GM10266 (cell line): ENCODE results near the gene CD276.

Source experiments
- DNase-seq: peaks from one replicate; pipeline ENCODE4 v3.0.0; 2012; ENCODE audit errors: extremely low spot score
- TF ChIP-seq, protein P1 (sequence below): IDR thresholded peaks from 2 replicates; pipeline ENCODE4 v1.5.1; 2012; ENCODE audit warnings: mild to moderate bottlenecking, low read depth; ENCODE audit not compliant: control insufficient read depth, insufficient read depth; ENCODE audit errors: missing control alignments

Gene CD276

DNA sequence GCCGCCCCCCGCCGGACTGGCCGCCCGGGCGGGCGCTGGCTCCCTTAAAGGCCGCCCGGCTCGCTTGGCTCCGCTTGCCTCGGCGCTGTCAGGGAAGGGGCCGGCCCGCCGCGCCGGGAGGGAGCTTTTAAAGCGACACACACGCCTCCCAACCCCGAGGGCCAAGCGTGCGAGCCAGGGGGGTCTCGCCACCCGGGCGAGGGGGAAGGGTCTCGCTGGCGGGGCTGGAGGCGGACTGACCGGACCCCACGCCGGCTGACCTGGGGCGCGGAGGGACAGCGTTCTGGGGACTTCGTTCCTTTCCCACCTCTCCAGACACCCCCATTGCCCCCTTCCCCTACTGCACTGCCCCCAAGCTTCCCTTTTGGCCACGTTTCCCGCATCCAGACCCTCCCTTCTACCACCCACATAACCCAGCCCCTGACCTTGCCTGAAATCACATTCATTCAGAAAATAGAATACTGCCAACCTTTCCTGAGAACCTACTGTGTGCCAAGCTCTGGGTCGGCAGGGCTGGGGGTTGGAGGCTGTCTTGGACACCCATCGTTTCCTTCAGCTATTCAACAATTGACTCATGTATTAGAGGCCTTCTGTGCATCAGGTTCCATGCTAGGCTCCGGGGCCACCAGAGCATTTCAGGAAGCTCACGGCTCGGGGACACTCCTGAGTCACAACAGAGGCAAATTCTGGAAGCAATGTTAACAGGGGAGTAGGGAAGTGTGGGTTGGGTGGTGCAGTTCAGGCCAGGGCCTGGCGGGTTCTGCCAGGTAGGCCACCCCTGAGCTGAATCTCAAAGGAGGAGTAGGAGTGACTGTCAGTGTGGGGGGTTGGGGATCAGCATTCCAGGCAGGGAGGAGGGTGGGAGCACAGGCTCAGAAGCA lies 69.3 kb downstream of the CD276 start, which contains the start of gene INSYN1:
Gene INSYN1 (minus strand): TSS at position 102 of the 881 bp plus-strand sequence. CDS start 2,221 bp downstream, outside the sequence.
- DNase-seq: no peak
- TF ChIP-seq, protein P1, sequence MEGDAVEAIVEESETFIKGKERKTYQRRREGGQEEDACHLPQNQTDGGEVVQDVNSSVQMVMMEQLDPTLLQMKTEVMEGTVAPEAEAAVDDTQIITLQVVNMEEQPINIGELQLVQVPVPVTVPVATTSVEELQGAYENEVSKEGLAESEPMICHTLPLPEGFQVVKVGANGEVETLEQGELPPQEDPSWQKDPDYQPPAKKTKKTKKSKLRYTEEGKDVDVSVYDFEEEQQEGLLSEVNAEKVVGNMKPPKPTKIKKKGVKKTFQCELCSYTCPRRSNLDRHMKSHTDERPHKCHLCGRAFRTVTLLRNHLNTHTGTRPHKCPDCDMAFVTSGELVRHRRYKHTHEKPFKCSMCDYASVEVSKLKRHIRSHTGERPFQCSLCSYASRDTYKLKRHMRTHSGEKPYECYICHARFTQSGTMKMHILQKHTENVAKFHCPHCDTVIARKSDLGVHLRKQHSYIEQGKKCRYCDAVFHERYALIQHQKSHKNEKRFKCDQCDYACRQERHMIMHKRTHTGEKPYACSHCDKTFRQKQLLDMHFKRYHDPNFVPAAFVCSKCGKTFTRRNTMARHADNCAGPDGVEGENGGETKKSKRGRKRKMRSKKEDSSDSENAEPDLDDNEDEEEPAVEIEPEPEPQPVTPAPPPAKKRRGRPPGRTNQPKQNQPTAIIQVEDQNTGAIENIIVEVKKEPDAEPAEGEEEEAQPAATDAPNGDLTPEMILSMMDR: no peak

DNA sequence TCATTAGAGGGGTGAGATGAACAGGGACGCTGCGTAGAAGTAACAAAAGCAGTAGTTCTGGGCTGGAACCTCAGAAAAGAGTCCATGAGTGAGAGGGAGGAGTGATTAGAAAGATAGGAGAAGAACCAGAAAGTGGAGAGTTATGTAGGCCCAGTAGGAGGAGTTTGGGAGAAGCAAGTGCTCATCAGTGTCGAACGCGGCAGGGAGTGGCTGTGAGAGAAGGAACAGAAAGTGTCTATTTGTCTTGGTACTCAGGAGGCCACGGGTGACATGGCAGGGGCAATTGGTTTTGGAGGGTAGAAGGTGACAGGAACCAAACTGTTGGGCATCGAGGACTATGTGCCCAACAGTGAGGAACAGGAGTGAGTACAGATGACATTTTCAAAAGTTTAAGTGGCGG lies 70.3 kb downstream of the CD276 start:
- TF ChIP-seq, protein P1: no peak
- no peak for DNase-seq

DNA sequence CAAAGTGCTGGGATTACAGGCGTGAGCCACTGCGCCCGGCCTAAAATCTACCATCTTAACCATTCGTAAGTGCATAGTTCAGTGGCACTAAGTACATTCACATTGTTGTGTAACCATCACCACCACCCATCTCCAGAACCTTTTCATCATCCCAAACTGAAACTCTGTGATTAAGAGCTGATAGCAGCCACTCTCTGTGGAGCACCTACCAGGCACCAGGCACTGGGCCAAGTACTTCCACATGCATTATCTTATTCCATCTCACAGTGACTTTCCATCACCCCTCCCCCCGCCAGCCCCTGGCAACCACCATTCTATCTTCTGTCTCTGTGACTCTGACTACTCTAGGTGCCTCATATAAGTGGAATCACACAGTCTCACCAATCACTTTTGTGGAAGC lies 71.3 kb downstream of the CD276 start:
- TF ChIP-seq, protein P1: no peak
- DNase-seq: no peak

DNA sequence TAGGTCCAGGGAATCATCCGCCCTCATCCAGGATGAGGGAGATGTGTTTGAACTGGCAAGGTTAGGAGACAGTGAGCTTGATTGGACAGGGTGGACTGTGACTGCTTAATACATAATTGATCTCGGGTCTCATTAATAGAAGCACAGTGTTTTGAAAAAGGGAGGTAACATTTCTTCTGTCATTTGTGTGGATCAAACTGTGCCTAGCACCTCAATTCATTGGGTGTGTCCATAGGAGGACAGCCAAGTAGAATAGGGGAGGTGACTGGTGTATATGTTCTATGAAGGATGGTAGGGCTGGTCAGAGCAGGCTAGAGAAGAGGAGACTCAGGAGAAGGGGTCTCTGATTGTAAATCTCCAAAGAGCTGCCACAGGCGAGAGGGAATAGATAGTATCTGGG lies 71.8 kb downstream of the CD276 start:
- no peak for DNase-seq

DNA sequence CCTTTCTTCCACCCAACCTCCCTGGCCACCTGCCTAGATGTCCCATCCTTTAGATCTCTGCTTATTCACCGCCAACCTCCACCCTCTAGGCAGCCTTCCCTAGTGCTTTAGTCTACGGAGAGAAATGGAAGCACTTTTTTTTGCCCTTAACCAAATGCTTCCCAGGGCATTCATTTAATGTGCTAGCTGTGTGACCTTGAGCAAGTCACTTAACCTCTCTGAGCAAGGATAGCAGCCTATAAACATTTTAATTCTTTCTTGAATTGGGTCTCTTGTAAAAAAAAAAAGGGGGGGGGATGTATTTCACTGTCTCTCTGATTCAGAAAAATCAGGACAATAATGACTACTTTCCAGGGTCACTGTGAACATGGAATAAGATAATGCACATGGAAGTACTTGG lies 72.2 kb downstream of the CD276 start:
- DNase-seq: no peak
- TF ChIP-seq, protein P1: no peak

More for the DNA sequence above, 71.8 kb downstream of the CD276 start:
- TF ChIP-seq, protein P1: no peak

DNA sequence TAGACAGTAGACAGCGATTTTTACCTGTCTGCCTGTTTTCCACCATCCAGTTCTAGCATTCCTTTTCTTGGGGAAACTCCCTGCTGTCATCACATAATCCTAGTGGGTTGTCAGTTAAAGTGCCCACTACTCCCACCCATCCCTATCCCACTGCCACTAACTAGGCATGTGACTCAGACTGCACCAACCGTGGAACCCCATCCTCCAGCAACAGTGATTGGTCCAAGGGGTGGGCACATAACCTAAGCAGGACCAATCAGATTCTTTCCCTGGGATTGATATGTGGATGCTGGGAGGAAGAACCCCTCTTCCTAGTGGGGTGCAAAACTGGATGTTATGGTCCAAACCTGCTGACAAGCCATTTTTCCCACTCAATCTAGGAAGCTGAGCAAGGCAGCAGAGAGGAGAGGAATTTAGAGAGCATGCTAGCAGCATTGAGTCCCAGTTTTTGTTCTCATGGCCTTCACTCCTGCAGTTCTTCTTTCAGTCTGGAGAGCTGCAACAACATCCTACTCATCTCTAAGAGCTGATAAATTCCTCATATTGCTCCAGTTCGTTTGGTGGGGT lies 72.8 kb downstream of the CD276 start:
- TF ChIP-seq, protein P1: no peak
- DNase-seq: no peak

DNA sequence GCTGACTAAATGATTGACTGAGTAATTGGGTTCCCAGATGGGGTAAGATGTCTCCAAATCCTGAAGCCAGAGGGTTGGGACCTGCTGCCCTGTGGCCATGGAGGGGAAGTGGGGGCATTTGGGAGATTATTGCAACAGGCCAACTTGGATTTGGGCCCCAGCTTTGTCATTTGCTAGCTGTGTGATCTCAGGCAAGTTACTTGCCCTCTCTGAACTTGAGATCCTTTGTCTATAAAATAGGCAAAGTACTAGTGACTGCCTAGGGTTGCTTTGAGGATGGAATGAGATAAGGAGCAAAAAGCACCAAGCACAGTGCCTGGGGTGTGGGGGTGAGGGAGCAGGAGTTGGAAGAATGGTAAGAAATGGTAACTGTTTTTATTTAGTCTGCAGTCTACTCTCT lies 73.4 kb downstream of the CD276 start:
- TF ChIP-seq, protein P1: no peak
- DNase-seq: no peak
